Vagina (tissue), 2 donors: ENCODE data around the gene RBM20. TPM values are rescaled to one million over a fixed set of nuclear protein-coding genes. Genes with fewer than 3 reads are reported as not detected.
A peak's percentile ranks its signal among the peaks of the same experiment; 100 is the strongest.

Experiments
- DNase-seq, 2 donors: peaks; one replicate each; pipeline ENCODE4 v3.0.0-alpha.2; 2017; ENCODE audit errors: extremely low spot score in 2 of 2
- H3K27ac ChIP-seq: fragments of 200-600 bp; sonication (generic); one replicate; pipeline ENCODE4 v1.5.1; 2019
- H3K27me3 ChIP-seq: fragments of 200-600 bp; sonication (generic); one replicate; pipeline ENCODE4 v1.5.1; 2019
- H3K36me3 ChIP-seq, 2 donors: fragments of 200-600 bp; sonication (generic); one replicate each; pipeline ENCODE4 v1.5.1; 2017 to 2019
- H3K4me1 ChIP-seq: fragments of 200-600 bp; sonication (generic); one replicate; pipeline ENCODE4 v1.5.1; 2019
- H3K4me3 ChIP-seq, 2 donors: fragments of 200-600 bp; sonication (generic); 1 replicate in 1 of 2; 2 replicates in 1 of 2; pipeline ENCODE4 v1.5.1; 2016 to 2019
- H3K9me3 ChIP-seq: fragments of 200-600 bp; sonication (generic); one replicate; pipeline ENCODE4 v1.5.1; 2019
- POLR2A ChIP-seq, 2 donors: fragments of 450-650 bp; IDR thresholded peaks; one replicate each; pipeline ENCODE4 v1.6.1; 2017; ENCODE audit warnings: antibody characterized with exemption in 2 of 2, mild to moderate bottlenecking in 2 of 2, moderate library complexity in 2 of 2
- POLR2AphosphoS5 ChIP-seq, 2 donors: sonication (generic); formaldehyde crosslinking; IDR thresholded peaks; one replicate each; pipeline ENCODE4 v1.9.0; 2017; ENCODE audit warnings: antibody characterized with exemption in 2 of 2, mild to moderate bottlenecking in 2 of 2, low read depth in 1 of 2; ENCODE audit not compliant: insufficient read depth in 1 of 2
- intact Hi-C: fragments of 100-400 bp; cut with DNase I; formaldehyde crosslinking; loops from one replicate; pipeline ENCODE4 v1.15.1; 2023
- total RNA-seq: library from RNA; depleted of rRNA; stranded (reverse); fragments of >200 nt; gene quantifications from one replicate; pipeline ENCODE4 v1.2.3, GENCODE V29; 2016
- TF ChIP-seq, protein P1 (sequence below), 3 experiments: fragments of 450-650 bp in 2 of 3; fragments of 200-600 bp in 1 of 3; sonication (generic) in 1 of 3; IDR thresholded peaks; one replicate each; pipeline ENCODE4 v1.5.1; 2017 to 2019; ENCODE audit warnings: antibody characterized with exemption in 3 of 3, mild to moderate bottlenecking in 2 of 3, moderate library complexity in 2 of 3

Gene RBM20
- total RNA-seq, 1 donor from 2014 or later = 5.2 TPM

GRCh38 chr10:110837418-110838171 lies 193.5 kb downstream of the RBM20 start:
- TF ChIP-seq POLR2A (IDR thresholded peaks at IDR 0.05) (no peak), POLR2AphosphoS5 (IDR thresholded peaks at IDR 0.05; ENCODE audit: insufficient read depth in 1 of 2, low read depth in 1 of 2) (peak in 1 of 2 donors; percentile 27)
- TF ChIP-seq, protein P1, sequence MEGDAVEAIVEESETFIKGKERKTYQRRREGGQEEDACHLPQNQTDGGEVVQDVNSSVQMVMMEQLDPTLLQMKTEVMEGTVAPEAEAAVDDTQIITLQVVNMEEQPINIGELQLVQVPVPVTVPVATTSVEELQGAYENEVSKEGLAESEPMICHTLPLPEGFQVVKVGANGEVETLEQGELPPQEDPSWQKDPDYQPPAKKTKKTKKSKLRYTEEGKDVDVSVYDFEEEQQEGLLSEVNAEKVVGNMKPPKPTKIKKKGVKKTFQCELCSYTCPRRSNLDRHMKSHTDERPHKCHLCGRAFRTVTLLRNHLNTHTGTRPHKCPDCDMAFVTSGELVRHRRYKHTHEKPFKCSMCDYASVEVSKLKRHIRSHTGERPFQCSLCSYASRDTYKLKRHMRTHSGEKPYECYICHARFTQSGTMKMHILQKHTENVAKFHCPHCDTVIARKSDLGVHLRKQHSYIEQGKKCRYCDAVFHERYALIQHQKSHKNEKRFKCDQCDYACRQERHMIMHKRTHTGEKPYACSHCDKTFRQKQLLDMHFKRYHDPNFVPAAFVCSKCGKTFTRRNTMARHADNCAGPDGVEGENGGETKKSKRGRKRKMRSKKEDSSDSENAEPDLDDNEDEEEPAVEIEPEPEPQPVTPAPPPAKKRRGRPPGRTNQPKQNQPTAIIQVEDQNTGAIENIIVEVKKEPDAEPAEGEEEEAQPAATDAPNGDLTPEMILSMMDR (IDR thresholded peaks at IDR 0.05) = no peak
- H3K27ac ChIP-seq = peak overlapping the region; percentile 85
- no peaks in the 10 kb centered on the region for H3K36me3 ChIP-seq
- H3K27me3 ChIP-seq = no peaks in the 10 kb centered on the region
- no peaks in the 10 kb centered on the region for H3K9me3 ChIP-seq
- intact Hi-C loops = no loop called here
- peaks cover 62% of the 10 kb centered on the region for H3K4me1 ChIP-seq
- H3K4me3 ChIP-seq = peak overlapping the region; percentile 13 to 34
- peak in 1 of 2 donors; percentile 87 for DNase-seq

DNA sequence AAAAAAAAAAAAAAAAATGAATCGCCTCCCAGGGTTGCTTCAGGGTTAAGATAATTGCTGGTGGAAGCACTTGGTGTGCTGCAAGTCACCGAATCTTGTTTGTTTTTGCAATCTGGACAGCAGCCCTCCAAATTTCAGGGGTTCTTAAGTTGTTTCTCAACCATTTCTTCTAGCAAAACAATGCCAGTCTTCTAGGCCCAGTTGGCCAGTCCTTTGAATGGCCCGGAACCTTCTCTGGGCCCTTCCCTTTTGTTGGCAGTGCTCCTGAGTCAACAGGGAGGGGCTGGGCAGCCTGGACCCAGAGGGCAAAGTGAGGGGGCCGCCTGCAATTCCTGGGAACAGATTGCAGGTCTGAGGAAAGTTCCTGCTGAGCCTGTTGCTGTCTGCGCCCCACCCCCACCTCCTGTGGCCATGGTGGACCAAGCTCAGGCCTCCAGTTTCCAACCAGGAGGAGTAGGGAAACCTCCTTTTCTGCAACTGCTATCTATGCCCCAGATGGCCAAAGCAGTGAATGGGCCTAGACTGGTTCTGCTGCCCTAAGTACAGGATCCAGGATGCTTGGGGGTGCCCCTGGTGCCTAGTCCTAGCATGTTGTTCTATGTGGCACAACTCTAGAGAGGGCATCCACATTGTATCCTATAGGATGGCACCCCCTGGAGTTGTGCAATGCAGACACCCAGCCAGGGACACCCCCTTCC lies 196.2 kb downstream of the RBM20 start:
- H3K27me3 ChIP-seq = no peaks in the 10 kb centered on the region
- peaks cover 59% of the 10 kb centered on the region for H3K4me1 ChIP-seq
- H3K27ac ChIP-seq = peak overlapping the region; percentile 36
- H3K4me3 ChIP-seq = no peak overlapping the region
- intact Hi-C loops = no loop called here
- TF ChIP-seq, protein P1 (IDR thresholded peaks at IDR 0.05) = no peak
- no peak for TF ChIP-seq POLR2AphosphoS5 (IDR thresholded peaks at IDR 0.05; ENCODE audit: insufficient read depth in 1 of 2, low read depth in 1 of 2)
- no peak for TF ChIP-seq POLR2A (IDR thresholded peaks at IDR 0.05)
- no peaks in the 10 kb centered on the region for H3K9me3 ChIP-seq
- no peak for DNase-seq
- H3K36me3 ChIP-seq = no peaks in the 10 kb centered on the region

- no peaks in the 10 kb centered on the region for H3K27me3 ChIP-seq
- DNase-seq = no peak
- peaks cover 59% of the 10 kb centered on the region for H3K4me1 ChIP-seq
- no peak overlapping the region for H3K4me3 ChIP-seq
- H3K36me3 ChIP-seq = no peaks in the 10 kb centered on the region
- TF ChIP-seq, protein P1 (IDR thresholded peaks at IDR 0.05) = no peak
- TF ChIP-seq POLR2AphosphoS5 (IDR thresholded peaks at IDR 0.05; ENCODE audit: insufficient read depth in 1 of 2, low read depth in 1 of 2) (no peak), POLR2A (IDR thresholded peaks at IDR 0.05) (no peak)
- intact Hi-C loops = no loop called here
- H3K9me3 ChIP-seq = no peaks in the 10 kb centered on the region
- H3K27ac ChIP-seq = peak overlapping the region; percentile 36
Observed at GRCh38 chr10:110840923-110841428, 196.8 kb downstream of the RBM20 start.

- no peaks in the 10 kb centered on the region for H3K27me3 ChIP-seq
- intact Hi-C loops = no loop called here
- DNase-seq = no peak
- no peak overlapping the region for H3K27ac ChIP-seq
- no peaks in the 10 kb centered on the region for H3K9me3 ChIP-seq
- H3K4me3 ChIP-seq = no peak overlapping the region
- H3K4me1 ChIP-seq = peaks cover 59% of the 10 kb centered on the region
- TF ChIP-seq POLR2AphosphoS5 (IDR thresholded peaks at IDR 0.05; ENCODE audit: insufficient read depth in 1 of 2, low read depth in 1 of 2) (no peak), POLR2A (IDR thresholded peaks at IDR 0.05) (no peak)
- TF ChIP-seq, protein P1 (IDR thresholded peaks at IDR 0.05) = no peak
- H3K36me3 ChIP-seq = no peaks in the 10 kb centered on the region
Observed at GRCh38 chr10:110841767-110842267, 197.7 kb downstream of the RBM20 start.
